ENCODE results near the gene UNC13A. TPM values are rescaled to one million over a fixed set of nuclear protein-coding genes. Genes with fewer than 3 reads are reported as not detected.
"Not testable (repeated sequence)": the region's sequence is repeated elsewhere in the genome, so short reads cannot be mapped to it uniquely, and the experiment has no call there.

Gene UNC13A
- total RNA-seq, 1 donor from 2014 or later = 0.13 TPM

DNA sequence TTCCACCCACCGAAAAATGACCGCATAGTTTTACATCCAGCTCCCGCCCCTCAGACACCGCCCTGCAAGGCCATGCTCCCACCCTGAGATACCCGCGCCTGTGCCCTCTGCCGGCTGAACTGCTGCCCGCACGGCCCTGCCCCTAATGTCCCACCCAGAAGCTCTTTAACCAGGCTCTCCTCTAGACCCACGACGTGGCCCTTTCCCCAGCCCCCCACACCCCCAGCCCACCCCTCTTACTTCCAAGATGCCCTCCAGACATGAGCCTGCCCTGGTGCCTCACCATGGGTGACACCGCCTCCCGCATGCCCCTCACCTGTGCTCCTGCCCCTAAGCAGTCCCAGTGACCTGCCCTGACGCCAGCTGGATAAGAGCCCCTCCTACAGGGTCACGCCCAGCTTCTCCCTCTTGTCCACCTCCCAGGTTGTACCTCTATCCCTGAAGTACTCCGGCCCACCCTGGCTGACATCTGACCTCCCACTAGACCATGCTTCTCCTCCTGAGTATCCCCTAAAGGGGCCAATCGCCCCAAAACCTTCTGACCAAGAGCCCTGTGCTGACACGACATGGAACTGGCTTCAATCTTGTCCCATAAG, 81.5 kb downstream of the UNC13A start:
- no peak for ATAC-seq
- DNase-seq (ENCODE audit: low spot score) = no peak

DNA sequence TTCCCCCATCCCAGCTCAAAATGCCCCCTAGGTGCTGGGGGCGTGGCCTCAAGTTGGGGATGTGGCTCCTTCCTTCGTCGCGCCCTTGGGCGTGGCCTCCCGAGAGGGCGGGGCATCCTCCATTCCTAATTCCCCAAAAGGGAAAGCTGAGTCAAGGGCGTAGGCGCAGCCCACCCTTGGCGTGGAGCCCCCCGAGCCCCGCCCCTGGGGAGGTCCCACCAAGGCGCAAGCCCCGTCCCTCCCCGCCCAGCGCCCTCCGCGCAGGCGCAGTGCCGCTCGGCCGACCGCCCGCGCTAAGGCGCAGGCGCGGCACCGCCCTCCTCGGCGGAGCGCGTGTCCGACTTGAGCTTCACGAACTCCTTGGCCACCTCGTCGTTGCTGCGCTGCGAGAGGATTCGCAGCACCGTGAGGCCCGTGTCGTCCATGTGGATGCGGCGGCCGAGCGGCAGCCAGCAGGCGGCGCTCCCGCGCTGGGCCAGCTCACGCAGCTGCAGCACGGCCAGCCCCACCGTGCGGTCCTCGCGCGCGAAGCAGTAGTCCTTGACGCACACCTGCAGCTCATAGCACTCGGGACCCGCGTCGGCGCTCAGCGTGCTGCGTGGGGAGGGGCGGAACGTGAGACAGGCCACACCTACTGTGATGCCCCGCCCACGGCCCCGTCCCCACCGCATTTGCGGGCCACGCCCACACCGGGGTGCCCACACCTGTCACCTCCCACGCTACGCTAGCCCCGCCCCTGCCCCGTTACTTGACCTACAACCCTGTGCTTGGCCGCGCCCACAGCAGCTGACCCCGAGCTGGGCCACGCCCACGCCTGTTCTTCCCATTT, 82.2 kb downstream of the UNC13A start:
- peak; percentile 69 for ATAC-seq
- peak; percentile 67 for DNase-seq (ENCODE audit: low spot score)

DNA sequence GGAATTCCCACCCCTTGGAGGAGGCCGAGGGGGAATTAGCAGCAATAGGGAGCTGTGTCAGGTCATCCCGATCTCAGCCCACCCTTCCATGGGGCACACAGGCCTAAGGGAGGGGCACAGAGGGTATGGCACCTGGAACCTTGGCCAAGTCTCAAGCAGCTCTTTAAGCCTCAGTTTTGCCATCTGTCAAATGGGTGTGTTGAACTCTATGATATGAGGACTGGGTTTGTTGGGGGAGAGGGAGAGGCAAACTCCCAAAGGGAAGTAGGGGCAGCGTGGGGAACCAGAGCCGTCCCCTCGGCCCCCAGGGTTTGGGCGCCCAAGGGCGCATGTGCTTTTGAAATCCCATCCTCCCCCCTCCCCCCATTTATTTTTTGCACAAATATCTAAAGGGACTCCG, 83.0 kb downstream of the UNC13A start:
- DNase-seq (ENCODE audit: low spot score) = no peak
- ATAC-seq = no peak

DNA sequence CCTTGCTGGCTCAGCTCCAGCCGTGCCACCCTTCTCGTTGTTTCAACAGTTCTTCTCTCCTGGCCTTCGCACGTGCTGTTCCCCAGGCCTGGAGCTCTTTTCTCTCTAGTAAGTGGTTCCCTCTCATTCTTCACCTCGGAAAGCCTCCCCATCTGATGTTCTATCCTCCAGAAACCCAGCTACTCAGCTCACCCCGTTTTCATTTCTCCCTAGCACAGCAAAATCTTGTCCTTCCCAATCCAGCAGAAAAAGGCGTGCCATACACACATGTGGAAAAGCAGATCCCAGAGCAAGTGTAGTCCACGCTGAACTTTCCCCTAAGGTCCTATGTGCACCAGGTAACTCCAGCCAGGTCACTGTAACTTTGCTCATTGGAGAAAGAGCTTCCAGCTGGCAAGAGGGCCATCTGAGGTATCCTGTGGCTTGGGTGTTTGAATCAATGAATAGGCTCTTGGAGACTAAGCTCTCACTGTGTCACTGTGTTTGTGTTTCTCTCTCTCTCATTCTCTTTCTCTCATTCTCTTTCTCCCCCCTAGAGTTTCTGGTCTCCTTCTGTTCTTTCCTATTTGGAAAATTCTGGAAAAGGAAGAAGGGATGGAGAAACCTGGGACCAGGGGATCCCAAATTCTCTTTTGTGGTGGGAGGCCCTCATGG, 83.7 kb downstream of the UNC13A start:
- DNase-seq (ENCODE audit: low spot score) (no peak), ATAC-seq (peak; percentile 40)

DNA sequence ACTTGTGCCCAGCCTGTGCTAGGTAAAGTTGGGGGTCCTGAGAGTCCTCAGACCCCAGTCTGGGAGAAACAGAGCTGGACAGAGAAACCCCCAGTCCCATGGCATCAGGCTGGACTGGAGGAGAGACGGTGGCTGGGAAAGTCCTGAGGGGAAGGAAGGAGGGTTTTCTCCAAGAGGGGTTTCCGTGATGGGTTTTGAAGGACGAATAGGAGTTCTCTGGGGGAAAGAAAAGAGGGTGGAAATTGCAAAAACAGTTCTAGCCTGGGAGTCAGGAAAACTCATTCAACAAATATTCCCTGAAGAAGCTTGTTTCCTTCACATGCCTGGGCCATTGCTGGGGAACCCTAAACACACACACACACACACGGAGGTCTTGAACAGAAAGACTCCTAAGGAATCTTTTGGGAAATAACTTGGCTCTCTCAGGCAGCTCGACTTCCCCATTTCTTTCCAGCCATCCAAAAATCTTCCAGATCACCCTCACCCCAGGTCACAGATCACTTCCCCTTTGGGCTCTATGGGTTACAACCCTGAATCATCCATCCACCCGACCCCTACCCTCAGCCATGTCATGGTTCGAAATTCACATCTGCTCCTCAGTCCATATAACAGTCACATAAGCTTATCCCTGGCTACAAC, 85.2 kb downstream of the UNC13A start:
- ATAC-seq = no peak

DNA sequence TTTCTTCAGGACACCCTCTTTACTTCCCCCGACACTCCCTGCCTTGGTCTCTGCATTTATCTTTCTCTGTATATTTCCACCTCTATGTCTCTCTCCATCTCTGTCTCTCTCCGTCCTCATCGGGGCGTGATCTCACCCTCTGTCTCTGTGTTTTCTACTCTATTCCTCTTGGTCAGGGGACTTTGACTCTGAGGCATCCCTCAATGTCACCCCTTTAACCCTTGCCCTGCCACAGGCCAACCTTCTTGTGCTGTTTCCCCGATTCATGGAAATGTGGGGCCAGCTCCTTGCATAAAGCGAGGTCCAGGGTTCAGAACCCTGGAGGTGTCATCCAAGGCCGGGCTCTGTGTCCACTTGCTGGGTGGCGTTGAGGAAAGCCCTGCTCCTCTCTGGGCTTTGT, 85.9 kb downstream of the UNC13A start:
- no peak for DNase-seq (ENCODE audit: low spot score)
- ATAC-seq = no peak

More for the DNA sequence above, 85.2 kb downstream of the UNC13A start:
- DNase-seq (ENCODE audit: low spot score) = no peak

DNA sequence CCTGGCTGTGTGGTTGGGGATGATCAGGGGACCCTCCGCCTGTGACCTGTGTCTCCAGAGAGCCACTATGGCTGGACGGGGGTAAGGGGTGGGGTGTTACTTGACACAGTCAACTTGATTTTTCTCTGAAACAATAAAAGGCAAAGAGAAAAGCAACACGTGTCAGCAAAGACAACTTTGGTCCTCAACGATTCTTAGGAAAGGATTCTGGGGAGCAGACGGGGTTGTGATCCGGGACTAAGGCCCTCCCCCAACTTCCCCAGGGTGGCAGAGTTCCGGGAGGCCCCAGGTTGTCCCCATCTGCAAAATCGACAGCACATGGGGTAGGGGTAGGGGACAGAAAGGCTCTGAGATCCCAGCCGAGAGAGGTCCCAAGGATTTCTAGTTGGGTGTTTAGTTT, 86.5 kb downstream of the UNC13A start:
- DNase-seq (ENCODE audit: low spot score) (no peak), ATAC-seq (no peak)

DNA sequence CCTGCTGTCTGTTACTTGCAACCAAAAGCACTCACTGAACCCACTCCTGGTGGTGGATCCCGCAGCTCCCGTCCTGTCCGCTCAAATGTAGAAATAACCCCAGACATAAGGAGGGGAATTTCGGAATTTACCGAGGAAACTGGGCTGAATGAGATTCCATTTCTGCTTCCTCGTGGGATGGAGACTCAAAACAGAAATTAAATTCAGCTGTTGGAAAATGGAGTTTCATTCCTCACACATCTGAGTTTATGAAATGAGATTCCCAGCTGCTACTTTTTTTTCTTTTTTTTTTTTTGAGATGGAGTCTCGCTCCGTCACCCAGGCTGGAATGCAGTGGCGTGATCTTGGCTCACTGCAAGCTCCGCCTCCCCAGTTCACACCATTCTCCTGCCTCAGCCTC, 88.4 kb downstream of the UNC13A start:
- no peak for ATAC-seq
- no peak for DNase-seq (ENCODE audit: low spot score)

DNA sequence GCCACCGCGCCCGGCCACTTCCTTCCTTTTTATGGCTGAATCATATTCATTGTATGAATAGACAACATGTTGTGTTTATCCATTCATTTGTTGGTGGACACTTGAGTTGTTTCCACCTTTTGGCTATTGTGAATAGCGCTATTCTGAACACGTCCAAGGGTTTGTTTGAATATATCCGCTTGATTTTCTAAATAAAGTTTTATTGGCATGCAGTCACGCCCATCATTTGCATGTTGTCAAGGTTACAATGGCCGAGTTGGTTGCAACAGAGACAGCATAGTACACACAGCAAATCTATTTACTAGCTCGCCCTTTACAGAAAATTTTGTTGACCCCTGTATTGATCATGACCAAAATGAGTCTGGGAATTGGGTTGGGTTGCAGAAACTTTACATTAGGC, 89.2 kb downstream of the UNC13A start:
- no peak for DNase-seq (ENCODE audit: low spot score)
- ATAC-seq = no peak

DNA sequence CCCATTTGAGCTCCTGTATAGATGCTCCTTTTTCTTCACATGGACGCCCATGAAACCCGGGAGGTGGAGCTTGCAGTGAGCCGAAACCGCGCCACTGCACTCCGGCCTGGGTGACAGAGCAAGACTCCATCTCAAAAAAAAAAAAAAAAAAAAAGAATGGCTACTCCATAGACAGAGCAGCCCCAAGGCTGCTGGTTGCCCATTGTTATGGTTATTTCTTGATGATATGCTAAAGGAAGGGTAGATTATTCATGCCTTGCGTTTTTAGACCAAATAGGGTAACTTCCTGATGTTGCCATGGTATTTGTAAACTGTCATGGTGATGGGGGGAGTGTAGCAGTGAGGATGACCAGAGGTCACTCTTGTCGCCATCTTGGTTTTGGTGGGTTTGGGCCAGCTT, 90.1 kb downstream of the UNC13A start:
- ATAC-seq; DNase-seq (ENCODE audit: low spot score): not testable (repeated sequence)

DNA sequence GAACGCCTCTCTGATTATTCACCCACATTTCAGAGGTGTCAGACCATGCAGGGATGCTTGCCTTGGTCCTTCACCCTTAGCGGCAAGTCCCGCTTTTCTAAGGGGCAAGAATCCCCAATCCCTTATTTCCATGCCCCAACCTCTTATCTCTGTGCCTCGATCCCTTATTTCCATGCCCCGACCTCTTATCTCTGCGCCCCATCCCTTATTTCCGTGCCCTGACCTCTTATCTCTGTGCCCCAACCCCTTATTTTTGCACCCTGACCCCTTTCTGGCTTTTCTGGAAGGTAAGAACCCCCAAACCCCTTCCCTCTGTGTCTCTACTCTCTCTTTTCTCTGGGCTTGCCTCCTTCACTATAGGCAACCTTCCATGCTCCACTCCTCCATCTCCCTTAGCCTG, 93.9 kb downstream of the UNC13A start:
- DNase-seq (ENCODE audit: low spot score); ATAC-seq: not testable (repeated sequence)

DNA sequence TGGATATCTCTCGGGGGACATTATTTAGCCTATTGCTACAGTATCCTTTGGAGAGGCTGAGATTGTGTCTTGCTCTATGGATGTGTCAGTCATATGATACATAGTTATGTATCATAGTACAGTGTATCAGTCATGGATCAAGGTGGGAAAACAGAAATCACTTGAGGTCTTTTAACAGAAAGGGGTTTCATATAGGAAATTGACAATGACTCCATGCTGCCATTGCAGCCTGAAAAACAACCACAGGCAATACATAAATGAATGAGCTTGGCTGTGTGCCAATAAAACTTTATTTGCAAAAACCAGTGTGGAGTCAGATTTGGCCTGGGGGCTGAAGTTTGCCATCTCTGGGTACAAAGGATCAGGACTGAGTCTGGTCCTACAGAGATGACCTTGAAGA, 97.3 kb downstream of the UNC13A start:
- DNase-seq (ENCODE audit: low spot score) (no peak), ATAC-seq (no peak)

DNA sequence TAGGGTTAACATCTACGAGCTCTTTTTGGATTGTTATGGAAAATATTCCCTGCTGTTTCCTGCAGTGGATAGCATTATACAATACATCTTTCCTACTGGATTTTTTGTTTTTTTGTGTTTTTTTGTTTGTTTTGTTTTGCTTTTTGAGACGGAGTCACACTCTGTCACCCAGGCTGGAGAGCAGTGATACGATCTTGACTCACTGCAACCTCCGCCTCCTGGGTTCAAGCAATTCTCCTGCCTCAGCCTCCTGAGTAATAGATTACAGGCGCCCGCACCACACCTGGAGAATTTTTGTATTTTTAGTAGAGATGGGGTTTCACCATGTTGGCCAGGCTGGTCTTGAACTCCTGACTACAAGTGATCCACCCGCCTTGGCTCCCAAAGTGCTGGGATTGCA, 102.8 kb downstream of the UNC13A start:
- DNase-seq (ENCODE audit: low spot score); ATAC-seq: not testable (repeated sequence)

DNA sequence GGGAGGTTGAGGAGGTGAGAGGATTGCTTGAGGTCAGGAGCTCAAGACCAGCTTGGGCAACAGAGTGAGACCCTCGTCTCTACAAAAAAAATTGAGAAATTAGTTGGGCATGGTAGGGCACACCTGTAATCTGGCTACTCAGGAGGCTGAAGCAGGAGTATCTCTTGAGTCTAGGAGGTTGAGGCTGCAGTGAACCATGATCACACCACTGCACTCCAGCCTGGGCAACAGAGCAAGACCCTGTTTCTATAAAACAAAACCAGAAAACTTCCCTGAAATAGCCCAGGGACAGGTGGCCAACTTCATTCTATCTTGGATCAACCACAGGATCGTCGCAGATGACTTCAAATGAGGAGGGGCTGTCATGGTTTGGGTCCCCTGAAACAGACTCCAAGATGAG, 104.0 kb downstream of the UNC13A start:
- DNase-seq (ENCODE audit: low spot score) (no peak), ATAC-seq (no peak)

DNA sequence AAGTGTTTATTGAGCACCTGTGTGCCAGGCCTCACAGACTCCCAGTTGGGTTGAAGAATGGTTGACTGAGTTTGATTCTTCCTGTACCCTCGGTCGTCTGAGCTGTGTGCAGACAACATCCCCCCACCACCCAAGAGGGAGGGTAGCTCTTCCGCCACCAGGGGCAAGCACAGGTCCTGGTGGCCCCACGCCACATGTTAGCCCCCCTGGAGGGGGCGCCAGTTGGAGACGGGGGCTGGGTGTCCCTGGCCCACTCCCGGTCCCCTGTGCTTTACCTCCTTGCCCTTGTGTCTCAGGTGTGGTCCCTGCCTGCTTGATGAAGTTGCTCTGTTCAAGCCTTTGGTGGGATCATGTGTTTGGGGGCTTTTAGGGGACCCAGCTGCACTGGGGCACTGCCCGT, 105.5 kb downstream of the UNC13A start:
- no peak for DNase-seq (ENCODE audit: low spot score)

DNA sequence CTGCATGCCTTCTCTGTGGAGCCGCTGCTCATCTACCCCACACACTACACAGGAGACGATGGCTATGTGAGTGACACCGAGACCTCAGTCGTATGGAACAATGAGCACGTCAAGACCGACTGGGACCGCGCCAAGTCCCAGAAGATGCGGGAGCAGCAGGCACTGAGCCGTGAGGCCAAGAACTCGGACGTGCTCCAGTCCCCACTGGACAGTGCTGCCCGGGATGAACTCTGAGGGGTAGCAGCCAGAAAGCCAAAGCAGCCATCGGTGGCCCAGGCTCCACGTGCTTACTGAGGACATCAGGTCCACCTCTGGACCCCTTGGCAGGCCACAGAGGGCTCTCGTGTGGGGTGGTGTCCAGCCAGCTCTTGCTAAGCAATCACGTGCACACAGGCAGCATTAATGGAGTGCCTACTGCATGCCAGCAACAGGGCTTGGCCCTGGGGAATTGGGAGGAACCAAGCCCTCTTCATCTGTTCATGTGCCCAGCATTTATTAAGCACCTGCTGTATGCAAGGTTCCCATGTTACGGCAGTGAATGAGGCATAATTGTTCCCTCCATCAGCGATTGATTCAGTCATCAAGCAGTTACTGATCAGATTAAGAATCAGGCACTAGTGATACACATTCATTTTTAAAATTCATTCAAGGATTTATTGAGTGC, 106.8 kb downstream of the UNC13A start:
- DNase-seq (ENCODE audit: low spot score) (no peak), ATAC-seq (no peak)

More for the DNA sequence above, 105.5 kb downstream of the UNC13A start:
- ATAC-seq = no peak

DNA sequence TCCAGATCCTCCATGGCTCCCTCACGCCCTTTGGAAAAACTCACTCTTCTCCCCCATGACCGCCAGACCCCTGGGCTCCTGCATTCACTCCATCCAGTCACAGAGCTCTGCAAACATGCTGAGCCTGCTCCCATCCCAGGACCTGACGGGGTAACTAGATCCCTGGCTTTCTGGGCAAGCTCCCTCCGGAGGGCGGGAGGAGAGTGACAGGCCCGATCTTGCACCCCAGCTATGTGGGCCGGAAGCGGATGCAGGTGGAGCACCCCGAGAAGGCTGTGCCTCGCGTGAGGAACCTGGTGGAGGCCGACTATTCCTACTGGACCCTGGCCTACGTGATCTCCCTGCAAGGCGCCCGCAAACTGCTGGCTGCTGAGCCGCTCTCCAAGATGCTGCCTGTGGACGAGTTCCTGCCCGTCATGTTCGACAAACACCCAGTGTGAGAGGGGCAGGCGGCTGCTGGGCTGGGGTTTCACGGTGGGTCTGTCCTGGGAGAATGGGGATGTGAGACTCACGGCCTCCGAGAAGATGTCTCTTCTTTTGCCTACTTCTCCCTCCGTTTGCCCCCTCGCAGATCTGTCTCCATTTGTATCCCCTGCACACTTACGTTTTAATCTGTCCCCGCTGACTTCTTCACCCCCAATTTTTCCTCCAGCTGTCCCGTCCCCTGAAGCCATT, 107.5 kb downstream of the UNC13A start:
- no peak for ATAC-seq
- no peak for DNase-seq (ENCODE audit: low spot score)

DNA sequence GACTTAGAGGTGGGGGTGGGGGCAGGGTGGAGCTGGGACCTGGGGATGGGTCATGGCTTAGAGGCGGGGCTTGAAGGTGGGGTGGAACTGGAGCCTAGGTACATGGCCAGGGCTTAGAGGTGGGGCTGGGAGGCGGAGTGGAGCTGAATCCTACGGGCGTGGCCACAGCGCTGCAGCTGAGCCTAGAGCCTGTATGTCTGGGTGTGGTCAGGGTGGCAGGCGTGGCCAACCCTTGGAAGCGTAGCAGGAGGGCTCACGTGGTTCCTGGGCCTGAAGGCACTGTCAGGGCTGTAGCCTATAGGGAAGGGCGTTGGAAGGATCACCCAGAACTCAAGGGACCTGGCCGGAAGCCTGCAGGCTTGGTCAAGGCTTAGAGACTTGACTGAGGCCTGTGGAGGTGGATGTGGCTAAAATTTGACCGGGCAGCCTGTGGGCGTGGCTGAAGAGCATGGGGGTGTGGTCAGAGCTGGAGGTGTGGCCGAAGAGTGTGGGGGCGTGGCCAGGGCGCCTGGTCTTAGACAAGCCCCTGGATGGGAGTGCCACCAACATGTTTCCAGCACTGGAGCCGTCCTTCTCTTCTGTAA, 108.4 kb downstream of the UNC13A start:
- no peak for DNase-seq (ENCODE audit: low spot score)
- peak; percentile 71 for ATAC-seq

DNA sequence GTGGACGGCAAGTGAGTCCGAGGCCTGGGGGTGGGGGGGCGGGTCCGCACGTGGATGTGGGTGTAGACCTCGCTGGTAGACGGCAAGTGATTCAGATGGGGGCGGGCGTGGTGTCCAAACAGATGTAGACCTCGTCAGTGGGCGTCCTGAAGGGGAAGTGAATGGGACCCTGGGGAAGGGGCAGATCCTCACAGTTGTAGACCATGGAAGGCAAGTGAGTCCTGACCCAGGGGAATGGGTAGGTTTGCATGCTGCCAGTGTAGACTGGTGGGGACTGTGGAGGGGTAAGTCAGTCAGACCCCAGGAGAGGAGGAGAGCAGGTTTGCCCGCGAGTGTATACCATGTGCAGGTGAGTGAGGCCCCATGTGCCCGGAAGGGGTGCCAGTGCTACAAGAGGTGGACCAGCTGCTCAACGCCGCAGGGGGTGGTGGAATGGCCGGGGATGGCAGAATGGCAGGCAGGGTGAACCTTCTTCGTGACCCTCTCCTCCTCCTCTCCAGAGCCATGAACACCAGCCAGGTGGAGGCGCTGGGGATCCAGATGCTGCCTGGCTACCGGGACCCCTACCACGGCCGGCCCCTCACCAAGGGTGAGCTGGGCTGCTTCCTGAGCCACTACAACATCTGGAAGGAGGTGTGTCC, 110.6 kb downstream of the UNC13A start:
- no peak for DNase-seq (ENCODE audit: low spot score)
- ATAC-seq = no peak

All from left lobe of liver (tissue), 2 donors.